Pancreas (tissue), 10 donors: ENCODE results near the gene PLEKHA4. TPM values are rescaled to one million over a fixed set of nuclear protein-coding genes. Genes with fewer than 3 reads are reported as not detected.
A peak's percentile ranks its signal among the peaks of the same experiment; 100 is the strongest.

Experiments used
- ATAC-seq, 4 donors: fragments of 200-7000 bp; cut with Tn5 transposase; one replicate each; pipeline versions ENCODE4 v1.8.0 to v1.9.1; 2020; ENCODE audit warnings: mild to moderate bottlenecking in 4 of 4, moderate library complexity in 4 of 4
- DNase-seq, 6 donors: peaks; one replicate each; pipeline ENCODE4 v3.0.0-alpha.2; 2020
- FAIRE-seq: peaks from 2 replicates; lab custom pipeline; 2012; peaks lifted over from hg19 to GRCh38; lab: Jason Lieb, UNC
- H3K27ac ChIP-seq, 4 donors: fragments of 200-600 bp; sonication (generic); 1 replicate in 3 of 4; 2 replicates in 1 of 4; pipeline versions ENCODE4 v1.5.0 to v1.8.0; 2020
- H3K27me3 ChIP-seq, 4 donors: fragments of 200-600 bp; one replicate each; pipeline ENCODE4 v1.8.0; 2021
- H3K36me3 ChIP-seq, 3 donors: fragments of 200-600 bp; sonication (generic) in 1 of 3; one replicate each; pipeline versions ENCODE4 v1.5.0 to v1.8.0; 2020 to 2021
- H3K4me1 ChIP-seq, 3 donors: fragments of 200-600 bp; one replicate each; pipeline ENCODE4 v1.8.0; 2021
- H3K4me3 ChIP-seq, 4 donors: fragments of 200-600 bp; sonication (generic) in 2 of 4; one replicate each; pipeline versions ENCODE4 v1.5.0 to v1.8.0; 2020 to 2021
- H3K9me3 ChIP-seq, 4 donors: fragments of 200-600 bp; one replicate each; pipeline ENCODE4 v1.8.0; 2021
- WGBS, 2 donors: extraction: QIAGEN DNeasy Blood & Tissue Kit; methylation state at CpG; one replicate each; pipeline ENCODE4 v1.1.7; 2013; 5-methylcytosine and 5-hydroxymethylcytosine counted together
- intact Hi-C, 3 donors: fragments of 100-400 bp; cut with DNase I; formaldehyde crosslinking; loops; one replicate each; pipeline versions ENCODE4 v1.11.1 to v1.14.2; 2022
- polyA plus RNA-seq, 2 donors: library from polyadenylated mRNA; stranded (reverse); fragments of 200-250 nt; gene quantifications; one replicate each; pipeline ENCODE4 v1.2.3, GENCODE V29; 2013
- total RNA-seq, 6 donors: library from RNA; stranded (reverse); fragmentation: NEBNext Ultra II Directional in 4 of 6; extraction: Animal tissue kit (Norgen Biotek cat#: 25700) in 4 of 6; gene quantifications; one replicate each; pipeline versions ENCODE4 v1.2.1 to v1.2.4, GENCODE V29; 2021 to 2023
- TF ChIP-seq, protein P1 (sequence below), 4 donors: fragments of 200-600 bp; sonication (generic) in 3 of 4; IDR thresholded peaks; one replicate each; pipeline versions ENCODE4 v1.5.0 to v1.8.0; 2021; ENCODE audit warnings: antibody characterized with exemption in 4 of 4
- donor health status: healthy with polysubstance abuse.
- donor health status: DM: no; HTN: no; CAD: no; lungs with moderate emphysema.
- donor health status: DM: no; HTN: no; CAD: no.
- donor health status: control.
- donor health status: control.
- donor health status: Bipolar disorder and iron deficiency.
- donor health status: DM: yes; HTN: yes; CAD: no.
- donor health status: DM: no; HTN: no; CAD: no.
- donor health status: DM: no; HTN: no; CAD: no.
- donor health status: DM: yes; HTN: yes; CAD: no.

Gene PLEKHA4
- total and polyA plus RNA-seq, 8 donors, result 5.9 to 28.3 (median 12.2) TPM

DNA sequence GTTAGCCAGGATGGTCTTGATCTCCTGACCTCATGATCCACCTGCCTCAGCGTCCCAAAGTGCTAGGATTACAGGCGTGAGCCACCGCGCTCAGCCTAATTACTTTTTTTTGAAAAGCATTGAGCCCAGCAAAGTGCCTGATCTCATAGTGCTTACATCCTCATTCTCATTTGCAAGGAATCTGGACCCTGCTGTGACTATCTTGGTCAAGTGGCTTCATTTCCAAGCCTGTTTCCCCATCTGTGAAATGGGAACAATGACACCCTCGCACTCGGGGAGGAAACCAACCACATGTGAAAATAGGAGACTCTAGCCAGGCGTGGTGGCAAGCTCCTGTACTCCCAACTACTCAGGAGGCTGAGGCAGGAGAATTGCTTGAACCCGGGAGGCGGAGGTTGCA, 1.6 kb upstream of the PLEKHA4 start:
- 92 to 96% methylated on average over 9 of the region's 9 CpGs for WGBS, 2 donors
- intact Hi-C loops, result loop anchor here in 1 of 3 donors (10.0 kb wide), 1 partner anchor 95 kb away; the partner anchor contains the start of gene FTL
- H3K27ac ChIP-seq, result no peak overlapping the region
- H3K36me3 ChIP-seq, result no peaks in the 10 kb centered on the region
- no peaks in the 10 kb centered on the region for H3K27me3 ChIP-seq
- H3K9me3 ChIP-seq, result no peaks in the 10 kb centered on the region
- ATAC-seq (no peak), FAIRE-seq (no peak), DNase-seq (no peak)
- no peak overlapping the region for H3K4me3 ChIP-seq
- H3K4me1 ChIP-seq, result peaks cover 0 to 9% (median 5%) of the 10 kb centered on the region in 3 donors
- TF ChIP-seq, protein P1, sequence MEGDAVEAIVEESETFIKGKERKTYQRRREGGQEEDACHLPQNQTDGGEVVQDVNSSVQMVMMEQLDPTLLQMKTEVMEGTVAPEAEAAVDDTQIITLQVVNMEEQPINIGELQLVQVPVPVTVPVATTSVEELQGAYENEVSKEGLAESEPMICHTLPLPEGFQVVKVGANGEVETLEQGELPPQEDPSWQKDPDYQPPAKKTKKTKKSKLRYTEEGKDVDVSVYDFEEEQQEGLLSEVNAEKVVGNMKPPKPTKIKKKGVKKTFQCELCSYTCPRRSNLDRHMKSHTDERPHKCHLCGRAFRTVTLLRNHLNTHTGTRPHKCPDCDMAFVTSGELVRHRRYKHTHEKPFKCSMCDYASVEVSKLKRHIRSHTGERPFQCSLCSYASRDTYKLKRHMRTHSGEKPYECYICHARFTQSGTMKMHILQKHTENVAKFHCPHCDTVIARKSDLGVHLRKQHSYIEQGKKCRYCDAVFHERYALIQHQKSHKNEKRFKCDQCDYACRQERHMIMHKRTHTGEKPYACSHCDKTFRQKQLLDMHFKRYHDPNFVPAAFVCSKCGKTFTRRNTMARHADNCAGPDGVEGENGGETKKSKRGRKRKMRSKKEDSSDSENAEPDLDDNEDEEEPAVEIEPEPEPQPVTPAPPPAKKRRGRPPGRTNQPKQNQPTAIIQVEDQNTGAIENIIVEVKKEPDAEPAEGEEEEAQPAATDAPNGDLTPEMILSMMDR (IDR thresholded peaks at IDR 0.05), result no peak

DNA sequence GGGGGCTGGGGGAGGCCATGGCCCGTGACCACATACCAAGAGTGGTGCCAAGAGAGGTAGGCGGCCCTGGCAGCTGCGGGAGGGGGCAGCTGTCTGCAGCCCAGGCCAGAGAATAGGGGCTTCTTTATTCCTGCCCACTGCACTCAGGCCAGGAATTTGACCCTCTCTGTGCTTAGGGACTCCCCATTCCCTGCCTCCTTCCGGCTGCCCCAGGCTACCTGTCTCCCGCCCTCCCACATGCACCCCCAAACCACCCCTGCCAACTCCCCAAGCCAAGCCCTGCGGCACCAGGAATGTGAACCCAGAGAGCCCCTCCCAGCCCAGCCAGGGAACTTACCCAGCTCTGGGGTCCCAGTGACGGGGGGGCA, 687 bp downstream of the PLEKHA4 start:
- 38 to 71% methylated on average over 7 of the region's 7 CpGs for WGBS, 2 donors
- Histone ChIP-seq H3K4me3 (peak overlapping the region in 1 of 4 donors; percentile 30), H3K9me3 (no peaks in the 10 kb centered on the region), H3K27ac (peak overlapping the region in 2 of 4 donors; percentile 66 to 68), H3K27me3 (no peaks in the 10 kb centered on the region), H3K4me1 (no peaks in the 10 kb centered on the region), H3K36me3 (no peaks in the 10 kb centered on the region)
- ATAC-seq (no peak), FAIRE-seq (no peak), DNase-seq (peak in 3 of 6 donors; percentile 21 to 44 (median 30))
- TF ChIP-seq, protein P1 (IDR thresholded peaks at IDR 0.05), result no peak
- intact Hi-C loops, result no loop called here

GRCh38 chr19:48867123-48867745, 1.2 kb downstream of the PLEKHA4 start:
- FAIRE-seq (no peak), DNase-seq (peak in 1 of 6 donors; percentile 38), ATAC-seq (no peak)
- Histone ChIP-seq H3K4me1 (no peaks in the 10 kb centered on the region), H3K27ac (peak overlapping the region in 2 of 4 donors; percentile 66 to 68), H3K36me3 (no peaks in the 10 kb centered on the region), H3K27me3 (no peaks in the 10 kb centered on the region), H3K9me3 (no peaks in the 10 kb centered on the region), H3K4me3 (peak overlapping the region in 1 of 4 donors; percentile 30)
- WGBS, 2 donors, result 53 to 68% methylated on average over 13 to 14 of the region's 14 CpGs
- TF ChIP-seq, protein P1 (IDR thresholded peaks at IDR 0.05), result no peak
- intact Hi-C loops, result no loop called here

- FAIRE-seq (no peak), DNase-seq (no peak), ATAC-seq (no peak)
- intact Hi-C loops, result no loop called here
- Histone ChIP-seq H3K27me3 (no peaks in the 10 kb centered on the region), H3K4me3 (no peak overlapping the region), H3K27ac (no peak overlapping the region), H3K9me3 (no peaks in the 10 kb centered on the region), H3K36me3 (no peaks in the 10 kb centered on the region), H3K4me1 (no peaks in the 10 kb centered on the region)
- TF ChIP-seq, protein P1 (IDR thresholded peaks at IDR 0.05), result no peak
- 65 to 84% methylated on average over 6 of the region's 6 CpGs for WGBS, 2 donors
Observed at GRCh38 chr19:48866692-48867091, 1.7 kb downstream of the PLEKHA4 start.

DNA sequence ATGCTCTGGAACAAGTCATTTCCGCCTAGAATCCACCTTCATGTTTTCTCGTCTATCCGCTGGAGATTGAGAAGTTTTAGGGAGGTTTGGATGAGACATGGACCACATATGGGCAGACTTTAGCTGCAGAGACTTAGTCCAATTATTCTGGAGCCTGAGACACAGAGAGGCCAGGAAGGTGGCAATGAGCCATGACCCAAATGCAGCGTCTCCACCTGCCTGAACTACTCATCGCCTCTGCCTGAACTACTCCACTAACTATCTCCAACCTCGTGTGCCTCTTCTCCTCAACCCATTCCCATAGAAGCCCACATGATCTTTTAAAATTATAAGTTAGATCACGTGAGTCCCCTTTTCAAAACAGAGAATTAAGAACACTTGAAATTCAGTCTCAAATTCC, 5.6 kb downstream of the PLEKHA4 start:
- TF ChIP-seq, protein P1 (IDR thresholded peaks at IDR 0.05), result no peak
- WGBS, 2 donors, result 71 to 78% methylated on average over 7 of the region's 7 CpGs
- Histone ChIP-seq H3K36me3 (no peaks in the 10 kb centered on the region), H3K4me1 (no peaks in the 10 kb centered on the region), H3K27ac (no peak overlapping the region), H3K4me3 (no peak overlapping the region), H3K27me3 (no peaks in the 10 kb centered on the region), H3K9me3 (no peaks in the 10 kb centered on the region)
- FAIRE-seq (no peak), DNase-seq (no peak), ATAC-seq (no peak)
- intact Hi-C loops, result no loop called here
